Gastrocnemius medialis (tissue), 4 donors: Measurements from ENCODE around the gene AKR1C1.
"Not testable (repeated sequence)": the region's sequence is repeated elsewhere in the genome, so short reads cannot be mapped to it uniquely, and the experiment has no call there.

ENCODE experiments used
- CTCF ChIP-seq, 5 experiments: fragments of 450-650 bp in 3 of 5; fragments of 200-600 bp in 2 of 5; sonication (generic) in 2 of 5; IDR thresholded peaks in 4 of 5; conservative IDR thresholded peaks in 1 of 5; 1 replicate in 4 of 5; 2 replicates in 1 of 5; pipeline ENCODE4 v1.5.1; 2016 to 2019; ENCODE audit warnings: antibody characterized with exemption in 5 of 5, mild to moderate bottlenecking in 3 of 5, moderate library complexity in 3 of 5
- POLR2A ChIP-seq, 2 donors: fragments of 450-650 bp; IDR thresholded peaks; one replicate each; pipeline ENCODE4 v1.6.1; 2017; ENCODE audit warnings: antibody characterized with exemption in 2 of 2, mild to moderate bottlenecking in 2 of 2, moderate library complexity in 2 of 2

- not testable (repeated sequence) for TF ChIP-seq CTCF (IDR thresholded peaks at IDR 0.05 in 4 of 5, conservative IDR thresholded peaks at IDR 0.05 in 1 of 5); POLR2A (IDR thresholded peaks at IDR 0.05)
Observed at GRCh38 chr10:4994260-4994659, 31.0 kb downstream of the AKR1C1 start.
